HG02623 (cell line): ENCODE results near the gene INHBA.
A peak's percentile ranks its signal among the peaks of the same experiment; 100 is the strongest.

Source experiments
- ATAC-seq: cut with Tn5 transposase; IDR thresholded peaks from one replicate; pipeline ENCODE4 v1.9.1; 2021; ENCODE audit warnings: moderate library complexity; ENCODE audit not compliant: unreplicated experiment

INHBA gene

GRCh38 chr7:41702635-41703371 lies at the start of gene INHBA:
Gene INHBA (minus strand): TSS chr7:41703090. CDS start chr7:41700374, 2,716 bp downstream.
- ATAC-seq, result no peak

DNA sequence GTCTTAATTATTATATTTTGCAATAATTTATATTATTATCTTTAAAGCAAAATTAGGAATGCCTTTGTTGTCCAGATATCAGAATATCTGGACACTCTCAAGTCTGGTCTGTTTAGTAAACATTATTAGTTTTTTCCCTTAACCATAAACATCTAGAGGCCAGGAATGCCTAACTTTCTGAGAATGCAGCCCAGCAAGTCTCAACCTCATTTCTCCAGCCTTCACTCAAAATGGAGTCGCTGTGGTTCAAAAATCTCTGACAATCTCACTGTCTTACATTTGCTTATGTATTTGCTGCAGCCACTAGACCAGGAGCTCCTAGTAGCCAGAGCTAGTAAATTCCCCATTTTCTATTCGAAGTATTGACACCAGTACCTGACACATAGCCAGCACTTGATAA lies 49.7 kb upstream of the INHBA start:
- no peak for ATAC-seq

GRCh38 chr7:41750661-41751540 lies 48.0 kb upstream of the INHBA start:
- no peak for ATAC-seq

DNA sequence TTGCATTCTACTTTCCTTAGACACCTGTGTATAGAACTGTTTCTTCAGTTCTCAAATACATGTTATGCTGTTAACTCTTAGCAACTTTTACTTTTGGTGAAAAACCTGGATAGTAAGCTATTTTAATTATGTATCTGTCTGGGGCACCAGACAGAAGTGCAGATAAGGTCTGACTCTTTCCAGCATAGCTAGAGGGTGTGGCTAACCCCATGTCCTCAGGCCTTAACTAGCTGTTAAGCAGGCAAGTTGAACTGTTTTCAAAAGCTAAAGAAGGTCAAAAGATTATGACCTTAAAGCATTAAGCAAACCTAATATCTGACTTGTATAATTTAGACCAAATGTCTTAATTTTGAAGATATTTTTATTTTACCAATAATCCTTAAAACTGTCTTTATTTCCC lies 45.1 kb upstream of the INHBA start:
- no peak for ATAC-seq

DNA sequence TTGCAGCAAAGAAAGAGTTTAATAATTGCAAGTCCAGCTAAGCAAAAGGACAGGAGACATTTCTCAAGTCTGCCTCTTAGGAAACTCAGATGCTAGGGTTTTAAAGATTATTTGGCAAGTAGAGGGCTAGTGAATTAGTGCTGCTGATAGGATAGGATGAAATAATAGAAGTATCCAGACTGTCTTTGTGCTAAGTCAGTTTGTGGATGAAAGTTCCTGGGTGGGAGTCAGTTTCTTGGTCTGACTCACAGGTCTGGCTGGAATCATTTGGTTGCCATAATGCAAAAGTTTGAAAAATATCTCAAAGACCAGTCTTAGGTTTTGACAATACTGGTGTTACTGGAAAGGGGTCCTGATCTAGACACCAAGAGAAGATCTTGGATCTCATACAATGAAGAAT lies 42.6 kb upstream of the INHBA start:
- no peak for ATAC-seq

GRCh38 chr7:41744161-41744560 lies 41.3 kb upstream of the INHBA start:
- ATAC-seq, result no peak

GRCh38 chr7:41742401-41743020 lies 39.6 kb upstream of the INHBA start:
- no peak for ATAC-seq

GRCh38 chr7:41738806-41739205 lies 35.9 kb upstream of the INHBA start:
- no peak for ATAC-seq

DNA sequence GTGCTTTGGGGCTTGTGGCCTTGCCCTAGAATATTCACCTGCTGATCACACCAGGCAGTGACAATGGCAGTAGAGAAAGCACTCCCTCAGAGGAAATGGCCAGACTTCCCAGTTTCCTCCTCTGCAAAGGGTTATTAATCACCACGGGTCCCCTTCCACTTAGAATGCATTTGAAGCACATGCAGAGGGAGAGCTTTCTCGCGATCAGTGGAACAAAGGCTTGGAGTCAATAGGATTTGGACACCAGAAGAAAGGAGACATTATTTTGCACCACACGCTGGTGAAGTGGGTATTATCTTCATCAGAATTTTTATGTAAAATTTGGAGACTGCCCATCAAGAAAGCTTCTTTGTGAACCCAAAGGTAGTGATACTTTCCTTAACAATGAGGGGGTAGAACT lies 35.4 kb upstream of the INHBA start:
- no peak for ATAC-seq

DNA sequence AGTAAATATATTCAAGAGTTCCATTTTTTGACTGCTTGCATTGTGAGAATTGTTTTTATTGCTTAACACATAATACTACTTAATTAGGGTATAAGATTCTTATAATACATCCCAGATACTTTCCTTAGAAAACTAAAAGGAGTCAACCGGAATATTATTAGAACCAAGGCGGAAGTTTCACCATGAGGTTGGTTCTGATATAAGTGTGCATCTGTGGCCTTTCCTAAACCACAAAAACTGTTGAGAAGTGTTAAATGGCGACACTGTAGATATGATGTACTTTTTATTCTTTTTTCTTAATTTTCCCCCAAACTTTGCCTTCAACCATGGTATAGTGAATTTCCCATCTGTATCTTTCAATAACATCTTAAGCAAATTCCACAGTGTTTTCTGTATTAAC lies 32.3 kb upstream of the INHBA start:
- no peak for ATAC-seq

GRCh38 chr7:41732843-41733306 lies 30.0 kb upstream of the INHBA start:
- no peak for ATAC-seq

DNA sequence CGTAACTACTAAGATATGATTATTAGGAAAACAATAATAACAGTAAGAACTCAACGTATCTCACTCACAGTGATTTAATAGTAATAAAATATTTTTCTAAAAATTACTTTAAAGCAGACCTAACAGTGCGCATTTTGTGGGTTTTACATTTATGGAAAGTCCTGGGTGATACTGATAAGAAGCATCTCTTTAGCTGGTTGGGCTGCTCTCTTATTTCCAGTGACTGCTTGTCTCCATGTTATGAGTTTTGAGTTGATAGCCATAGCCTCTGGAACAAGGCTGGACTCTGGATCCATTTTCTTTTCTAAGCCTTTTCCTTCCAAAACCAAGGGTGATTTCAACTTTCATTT lies 29.5 kb upstream of the INHBA start:
- ATAC-seq, result no peak

DNA sequence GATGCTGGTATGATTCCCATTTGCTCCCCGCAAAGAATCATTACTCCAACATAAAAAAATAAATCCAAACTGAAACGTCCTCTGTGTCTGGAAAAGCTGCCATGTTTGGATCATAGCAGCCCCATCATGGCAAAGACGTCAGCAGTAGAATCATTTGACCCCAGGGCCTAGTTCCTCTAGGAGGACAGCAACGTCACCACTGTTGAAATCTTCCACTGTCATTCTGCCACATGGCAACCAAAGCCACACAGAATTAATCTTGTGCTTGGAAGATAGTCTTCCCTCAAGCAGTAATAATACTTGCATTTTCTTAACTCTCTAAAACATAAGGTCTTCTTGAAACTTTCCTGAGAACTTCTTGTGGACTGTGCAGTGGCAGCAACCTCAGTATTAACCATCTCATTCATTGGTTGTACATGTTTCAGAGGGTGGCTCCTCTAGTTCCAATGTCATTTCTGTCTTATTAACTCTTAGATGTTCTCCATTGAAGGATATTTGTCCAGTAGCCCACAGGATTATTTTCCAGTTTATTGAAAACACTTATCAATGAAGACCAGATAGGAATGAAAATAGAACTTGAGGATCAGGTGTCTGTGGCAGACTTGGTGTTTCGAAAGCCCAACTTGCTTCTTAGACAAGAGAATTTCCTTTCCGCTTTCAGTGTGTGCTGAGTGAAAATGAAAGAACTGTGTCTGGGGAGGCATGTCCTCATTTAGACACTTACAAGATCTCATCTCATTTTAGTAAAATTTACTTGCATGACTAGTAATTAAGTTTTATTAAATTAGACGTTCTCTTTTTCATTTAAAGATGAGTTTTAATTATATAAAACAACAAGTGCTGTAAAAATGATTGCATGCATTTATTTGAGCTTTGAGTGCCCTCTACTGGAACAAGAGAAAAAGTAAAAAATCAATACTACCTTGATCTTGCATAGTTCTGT lies 28.9 kb upstream of the INHBA start:
- peak; percentile 98 for ATAC-seq

GRCh38 chr7:41730668-41731067 lies 27.8 kb upstream of the INHBA start:
- no peak for ATAC-seq

GRCh38 chr7:41730161-41730560 lies 27.3 kb upstream of the INHBA start:
- ATAC-seq, result no peak

- no peak for ATAC-seq
Measured at GRCh38 chr7:41729059-41729458, 26.2 kb upstream of the INHBA start.

- no peak for ATAC-seq
Measured at GRCh38 chr7:41725013-41725412, 22.1 kb upstream of the INHBA start.

GRCh38 chr7:41720886-41721285 lies 18.0 kb upstream of the INHBA start:
- no peak for ATAC-seq

- ATAC-seq, result no peak
Measured at GRCh38 chr7:41720046-41720445, 17.2 kb upstream of the INHBA start.

GRCh38 chr7:41716691-41717090 lies 13.8 kb upstream of the INHBA start:
- no peak for ATAC-seq

GRCh38 chr7:41715000-41715399 lies 12.1 kb upstream of the INHBA start:
- ATAC-seq, result no peak
